ENCODE data around the gene ADARB2. TPM values are rescaled to one million over a fixed set of nuclear protein-coding genes. Genes with fewer than 3 reads are reported as not detected.

ADARB2 gene
- total RNA-seq, 4 donors from 2014 or later: 8.4 to 23.2 (median 19.6) TPM

- no peaks in the 10 kb centered on the region for H3K27me3 ChIP-seq
- no peak overlapping the region for H3K4me3 ChIP-seq
- no peak for TF ChIP-seq EP300 (IDR thresholded peaks at IDR 0.05)
- WGBS, 2 donors: 91 to 94% methylated on average over 27 to 30 of the region's 31 CpGs
- no peaks in the 10 kb centered on the region for H3K36me3 ChIP-seq
- peaks cover 0 to 7% (median under 1%) of the 10 kb centered on the region in 4 donors for H3K9me3 ChIP-seq
- H3K4me1 ChIP-seq: no peaks in the 10 kb centered on the region
- DNase-seq (ENCODE audit: low spot score in 2 of 2): no peak
- no peak overlapping the region for H3K27ac ChIP-seq
Observed at GRCh38 chr10:1216574-1217236, 520.6 kb downstream of the ADARB2 start.

DNA sequence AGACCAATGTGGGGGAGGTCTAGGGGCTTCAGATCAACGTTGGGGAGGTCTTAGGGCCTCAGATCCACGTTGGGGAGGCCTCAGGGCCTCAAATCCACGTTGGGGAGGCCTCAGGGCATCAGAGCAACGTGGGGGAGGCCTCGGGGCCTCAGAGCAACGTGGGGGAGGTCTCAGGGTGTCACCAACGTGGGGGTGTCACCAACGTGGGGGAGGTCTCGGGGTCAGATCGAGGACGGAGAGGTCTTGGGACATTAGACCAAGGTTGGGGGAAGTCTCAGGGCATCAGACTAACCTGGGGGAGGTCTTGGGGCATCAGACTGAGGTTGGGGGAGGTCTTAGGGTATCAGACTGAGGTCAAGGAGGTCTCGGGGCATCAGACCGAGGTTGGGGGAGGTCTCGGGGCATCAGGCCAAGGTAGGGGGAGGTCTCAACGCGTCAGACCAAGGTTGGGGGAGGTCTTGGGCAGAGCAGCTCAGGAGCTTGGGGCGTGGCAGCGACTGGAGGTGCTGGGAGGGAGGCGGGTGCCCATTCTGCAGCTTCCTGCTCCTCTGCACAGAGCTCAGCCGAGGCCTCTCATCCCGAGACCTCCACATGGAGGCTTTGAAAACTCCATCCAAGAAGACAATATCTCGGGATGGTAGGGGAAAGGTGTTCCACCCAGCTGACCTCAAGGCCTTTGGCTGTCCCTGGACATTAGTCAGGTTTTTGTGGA, 521.3 kb downstream of the ADARB2 start:
- Histone ChIP-seq H3K9me3 (peaks cover 0 to 6% (median 0%) of the 10 kb centered on the region in 4 donors), H3K36me3 (no peaks in the 10 kb centered on the region), H3K4me1 (no peaks in the 10 kb centered on the region), H3K4me3 (no peak overlapping the region), H3K27ac (no peak overlapping the region), H3K27me3 (no peaks in the 10 kb centered on the region)
- DNase-seq (ENCODE audit: low spot score in 2 of 2): no peak
- TF ChIP-seq, protein P1, sequence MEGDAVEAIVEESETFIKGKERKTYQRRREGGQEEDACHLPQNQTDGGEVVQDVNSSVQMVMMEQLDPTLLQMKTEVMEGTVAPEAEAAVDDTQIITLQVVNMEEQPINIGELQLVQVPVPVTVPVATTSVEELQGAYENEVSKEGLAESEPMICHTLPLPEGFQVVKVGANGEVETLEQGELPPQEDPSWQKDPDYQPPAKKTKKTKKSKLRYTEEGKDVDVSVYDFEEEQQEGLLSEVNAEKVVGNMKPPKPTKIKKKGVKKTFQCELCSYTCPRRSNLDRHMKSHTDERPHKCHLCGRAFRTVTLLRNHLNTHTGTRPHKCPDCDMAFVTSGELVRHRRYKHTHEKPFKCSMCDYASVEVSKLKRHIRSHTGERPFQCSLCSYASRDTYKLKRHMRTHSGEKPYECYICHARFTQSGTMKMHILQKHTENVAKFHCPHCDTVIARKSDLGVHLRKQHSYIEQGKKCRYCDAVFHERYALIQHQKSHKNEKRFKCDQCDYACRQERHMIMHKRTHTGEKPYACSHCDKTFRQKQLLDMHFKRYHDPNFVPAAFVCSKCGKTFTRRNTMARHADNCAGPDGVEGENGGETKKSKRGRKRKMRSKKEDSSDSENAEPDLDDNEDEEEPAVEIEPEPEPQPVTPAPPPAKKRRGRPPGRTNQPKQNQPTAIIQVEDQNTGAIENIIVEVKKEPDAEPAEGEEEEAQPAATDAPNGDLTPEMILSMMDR (IDR thresholded peaks at IDR 0.05): no peak
- TF ChIP-seq EP300 (IDR thresholded peaks at IDR 0.05) (no peak), POLR2A (IDR thresholded peaks at IDR 0.05) (no peak)
- 85 to 92% methylated on average over 22 of the region's 22 CpGs for WGBS, 2 donors

- TF ChIP-seq, protein P1 (IDR thresholded peaks at IDR 0.05): no peak
- no peak for TF ChIP-seq POLR2A (IDR thresholded peaks at IDR 0.05)
- TF ChIP-seq EP300 (IDR thresholded peaks at IDR 0.05): no peak
- 88 to 90% methylated on average over 16 of the region's 16 CpGs for WGBS, 2 donors
- DNase-seq (ENCODE audit: low spot score in 2 of 2): no peak
Observed at GRCh38 chr10:1214882-1215540, 522.3 kb downstream of the ADARB2 start.

GRCh38 chr10:1214071-1214675, 523.2 kb downstream of the ADARB2 start:
- no peaks in the 10 kb centered on the region for H3K9me3 ChIP-seq
- H3K27ac ChIP-seq: no peak overlapping the region
- no peak overlapping the region for H3K4me3 ChIP-seq
- H3K4me1 ChIP-seq: no peaks in the 10 kb centered on the region
- no peaks in the 10 kb centered on the region for H3K27me3 ChIP-seq
- no peak for TF ChIP-seq EP300 (IDR thresholded peaks at IDR 0.05)
- TF ChIP-seq, protein P1 (IDR thresholded peaks at IDR 0.05): no peak
- TF ChIP-seq POLR2A (IDR thresholded peaks at IDR 0.05): no peak
- no peak for DNase-seq (ENCODE audit: low spot score in 2 of 2)
- WGBS, 2 donors: 94 to 95% methylated on average over 13 to 28 of the region's 28 CpGs
- no peaks in the 10 kb centered on the region for H3K36me3 ChIP-seq

More at GRCh38 chr10:1214882-1215540, 522.3 kb downstream of the ADARB2 start:
- no peaks in the 10 kb centered on the region for H3K4me1 ChIP-seq
- H3K4me3 ChIP-seq: no peak overlapping the region
- no peak overlapping the region for H3K27ac ChIP-seq
- H3K9me3 ChIP-seq: peaks cover 0 to 3% (median 0%) of the 10 kb centered on the region in 4 donors
- no peaks in the 10 kb centered on the region for H3K27me3 ChIP-seq
- no peaks in the 10 kb centered on the region for H3K36me3 ChIP-seq

GRCh38 chr10:1213252-1214070, 523.9 kb downstream of the ADARB2 start:
- H3K9me3 ChIP-seq: no peaks in the 10 kb centered on the region
- no peaks in the 10 kb centered on the region for H3K27me3 ChIP-seq
- H3K36me3 ChIP-seq: no peaks in the 10 kb centered on the region
- 77 to 87% methylated on average over 12 to 21 of the region's 21 CpGs for WGBS, 2 donors
- TF ChIP-seq EP300 (IDR thresholded peaks at IDR 0.05): no peak
- no peak for TF ChIP-seq POLR2A (IDR thresholded peaks at IDR 0.05)
- TF ChIP-seq, protein P1 (IDR thresholded peaks at IDR 0.05): no peak
- H3K4me1 ChIP-seq: no peaks in the 10 kb centered on the region
- no peak overlapping the region for H3K4me3 ChIP-seq
- no peak for DNase-seq (ENCODE audit: low spot score in 2 of 2)
- no peak overlapping the region for H3K27ac ChIP-seq
